Duodenal mucosa (tissue), 2 donors: ENCODE data around the gene KLF12.

Source experiments
- H3K27ac ChIP-seq: one replicate; pipeline ENCODE4 v1.7.0; 2013; ENCODE audit warnings: low read depth, low read length
- H3K27me3 ChIP-seq, 2 donors: one replicate each; pipeline ENCODE4 v1.7.0; 2013; ENCODE audit warnings: low read length in 2 of 2, control low read depth in 1 of 2; ENCODE audit not compliant: insufficient read depth in 2 of 2, control insufficient read depth in 1 of 2
- H3K36me3 ChIP-seq, 2 donors: one replicate each; pipeline ENCODE4 v1.7.0; 2013; ENCODE audit warnings: low read length in 2 of 2, control low read depth in 1 of 2; ENCODE audit not compliant: insufficient read depth in 2 of 2, control insufficient read depth in 1 of 2
- H3K4me1 ChIP-seq, 2 donors: one replicate each; pipeline ENCODE4 v1.7.0; 2013; ENCODE audit warnings: low read length in 2 of 2, control low read depth in 1 of 2; ENCODE audit not compliant: insufficient read depth in 2 of 2, control insufficient read depth in 1 of 2
- H3K4me3 ChIP-seq, 2 donors: one replicate each; pipeline ENCODE4 v1.7.0; 2013; ENCODE audit warnings: low read length in 2 of 2, low read depth in 1 of 2
- H3K9ac ChIP-seq, 2 donors: one replicate each; pipeline ENCODE4 v1.7.0; 2013; ENCODE audit warnings: low read length in 2 of 2, low read depth in 1 of 2
- H3K9me3 ChIP-seq, 2 donors: one replicate each; pipeline ENCODE4 v1.7.0; 2013; ENCODE audit warnings: low read length in 2 of 2, control low read depth in 1 of 2; ENCODE audit not compliant: control insufficient read depth in 1 of 2

The KLF12 gene

DNA sequence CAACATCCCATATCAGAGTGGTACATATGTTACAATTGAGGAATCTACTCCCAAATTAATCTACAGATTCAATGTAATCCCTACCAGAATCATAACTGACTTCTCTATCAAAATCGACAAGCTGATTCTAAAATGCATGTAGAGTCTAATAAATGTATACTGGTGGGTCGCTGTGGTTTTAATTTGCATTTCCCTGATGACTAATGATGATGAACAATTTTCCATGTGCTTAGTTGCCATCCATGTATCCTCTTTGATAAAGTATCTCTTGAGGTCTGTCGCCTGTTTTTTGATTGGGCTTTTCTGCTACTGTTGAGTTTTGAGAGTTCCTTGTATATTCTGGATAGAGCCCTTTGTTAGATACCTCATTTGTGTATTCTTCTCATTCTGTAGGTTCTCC lies 43.8 kb downstream of the KLF12 start:
- Histone ChIP-seq H3K27me3 (no peaks in the 10 kb centered on the region), H3K36me3 (no peaks in the 10 kb centered on the region), H3K9ac (no peak overlapping the region), H3K27ac (no peak overlapping the region), H3K4me3 (no peak overlapping the region), H3K9me3 (no peaks in the 10 kb centered on the region), H3K4me1 (no peaks in the 10 kb centered on the region)

DNA sequence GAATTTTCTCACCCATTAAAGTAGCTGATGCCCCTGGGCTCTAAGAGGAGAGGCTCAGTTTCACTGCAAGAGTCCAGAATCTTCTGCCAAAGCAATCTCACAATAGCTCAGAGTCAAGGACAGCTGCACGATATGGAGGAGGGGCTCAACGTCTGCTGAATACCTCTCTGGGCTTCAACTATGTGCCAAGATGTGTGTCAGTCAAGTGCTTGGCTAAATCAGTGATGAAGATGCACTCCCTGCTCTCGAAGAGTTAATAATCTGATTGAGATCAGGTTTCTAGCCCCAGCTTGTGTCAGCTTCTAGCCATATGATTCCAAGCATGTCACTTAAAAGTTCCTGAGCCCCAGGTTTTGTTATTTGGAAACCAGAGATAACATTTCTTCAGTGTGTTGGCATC lies 46.8 kb downstream of the KLF12 start:
- Histone ChIP-seq H3K4me1 (no peaks in the 10 kb centered on the region), H3K9ac (no peak overlapping the region)

More for the DNA sequence above, 46.8 kb downstream of the KLF12 start:
- no peaks in the 10 kb centered on the region for H3K9me3 ChIP-seq
- H3K27ac ChIP-seq, result no peak overlapping the region
- H3K36me3 ChIP-seq, result no peaks in the 10 kb centered on the region
- no peaks in the 10 kb centered on the region for H3K27me3 ChIP-seq
- no peak overlapping the region for H3K4me3 ChIP-seq
